Measurements from ENCODE around the gene TTLL6.

TTLL6 gene

DNA sequence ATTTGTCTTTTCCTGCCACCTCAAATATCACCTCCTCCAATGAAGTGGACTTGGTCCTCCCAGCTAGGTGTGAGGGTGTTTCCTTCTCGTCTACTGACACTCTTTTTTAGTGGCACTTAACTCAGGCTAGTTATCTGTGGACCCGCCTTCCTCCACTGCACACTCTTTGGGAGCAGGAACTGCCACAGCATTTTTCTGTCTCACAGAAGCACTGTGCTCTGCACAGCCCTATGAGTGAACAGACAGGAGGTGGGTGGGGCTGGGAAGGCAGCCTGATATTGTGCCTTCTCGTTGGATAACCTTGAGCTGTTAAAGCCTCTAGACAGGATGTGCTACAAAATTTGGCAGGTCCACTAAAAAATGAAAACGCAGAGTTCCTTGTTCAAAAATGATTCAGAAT, 56.6 kb downstream of the TTLL6 start:
- TF ChIP-seq, protein P1, sequence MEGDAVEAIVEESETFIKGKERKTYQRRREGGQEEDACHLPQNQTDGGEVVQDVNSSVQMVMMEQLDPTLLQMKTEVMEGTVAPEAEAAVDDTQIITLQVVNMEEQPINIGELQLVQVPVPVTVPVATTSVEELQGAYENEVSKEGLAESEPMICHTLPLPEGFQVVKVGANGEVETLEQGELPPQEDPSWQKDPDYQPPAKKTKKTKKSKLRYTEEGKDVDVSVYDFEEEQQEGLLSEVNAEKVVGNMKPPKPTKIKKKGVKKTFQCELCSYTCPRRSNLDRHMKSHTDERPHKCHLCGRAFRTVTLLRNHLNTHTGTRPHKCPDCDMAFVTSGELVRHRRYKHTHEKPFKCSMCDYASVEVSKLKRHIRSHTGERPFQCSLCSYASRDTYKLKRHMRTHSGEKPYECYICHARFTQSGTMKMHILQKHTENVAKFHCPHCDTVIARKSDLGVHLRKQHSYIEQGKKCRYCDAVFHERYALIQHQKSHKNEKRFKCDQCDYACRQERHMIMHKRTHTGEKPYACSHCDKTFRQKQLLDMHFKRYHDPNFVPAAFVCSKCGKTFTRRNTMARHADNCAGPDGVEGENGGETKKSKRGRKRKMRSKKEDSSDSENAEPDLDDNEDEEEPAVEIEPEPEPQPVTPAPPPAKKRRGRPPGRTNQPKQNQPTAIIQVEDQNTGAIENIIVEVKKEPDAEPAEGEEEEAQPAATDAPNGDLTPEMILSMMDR (IDR thresholded peaks at IDR 0.05; ENCODE audit: unreplicated experiment in 3 of 3), result no peak
- no peak overlapping the region for H3K27ac Mint-ChIP-seq
- H3K27me3 Mint-ChIP-seq (ENCODE audit: low read depth), result peaks cover 95% of the 10 kb centered on the region
- peaks cover 11% of the 10 kb centered on the region for H3K4me1 Mint-ChIP-seq
- H3K36me3 Mint-ChIP-seq (ENCODE audit: low read depth), result no peaks in the 10 kb centered on the region
- H3K4me3 Mint-ChIP-seq, result no peak overlapping the region
- peaks cover 2% of the 10 kb centered on the region for H3K9me3 Mint-ChIP-seq

DNA sequence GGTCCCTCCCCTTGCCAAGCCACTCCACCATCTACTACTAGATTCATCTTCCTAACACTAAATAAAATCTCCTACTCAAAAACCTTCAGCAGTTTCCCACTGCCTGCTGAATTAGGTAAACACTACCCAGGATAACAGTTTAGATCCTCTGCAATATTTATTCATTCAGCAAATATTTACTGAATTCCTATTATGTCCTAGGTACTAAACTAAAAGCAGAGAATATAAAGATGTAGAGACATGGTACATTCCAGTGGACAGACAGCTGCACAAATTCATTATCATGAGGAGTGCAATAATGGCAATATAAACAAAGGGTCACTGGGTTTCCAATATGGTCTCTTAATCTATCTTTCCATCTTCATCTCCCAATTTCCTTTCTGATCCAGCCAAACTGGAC, 57.7 kb downstream of the TTLL6 start:
- H3K27me3 Mint-ChIP-seq (ENCODE audit: low read depth), result peaks cover 98% of the 10 kb centered on the region
- no peak overlapping the region for H3K27ac Mint-ChIP-seq
- TF ChIP-seq, protein P1 (IDR thresholded peaks at IDR 0.05; ENCODE audit: unreplicated experiment in 3 of 3), result no peak
- H3K4me3 Mint-ChIP-seq, result no peak overlapping the region
- H3K4me1 Mint-ChIP-seq, result peaks cover 11% of the 10 kb centered on the region
- H3K36me3 Mint-ChIP-seq (ENCODE audit: low read depth), result no peaks in the 10 kb centered on the region
- peaks cover 2% of the 10 kb centered on the region for H3K9me3 Mint-ChIP-seq

DNA sequence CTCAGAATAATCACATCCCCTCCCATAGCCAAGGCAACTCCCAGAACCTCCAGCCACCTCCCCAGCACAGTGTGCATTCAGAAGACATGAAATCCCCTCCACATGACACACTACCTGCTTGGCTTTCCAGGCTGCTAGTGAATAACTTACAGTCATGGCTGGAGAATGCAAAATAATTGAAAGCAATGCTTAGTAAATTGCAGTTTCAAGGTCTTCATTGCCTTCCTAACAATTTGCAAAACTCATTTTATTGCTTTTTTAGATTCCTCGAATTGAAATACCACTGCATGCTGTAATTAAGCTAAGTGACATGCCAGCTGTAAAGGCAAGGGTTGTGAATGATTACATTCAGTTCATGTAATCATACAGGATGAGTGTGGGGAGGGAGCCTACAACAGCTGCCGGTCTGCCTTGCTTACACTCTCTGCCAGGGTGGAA, 59.5 kb downstream of the TTLL6 start:
- Mint-ChIP-seq H3K4me3 (no peak overlapping the region), H3K36me3 (ENCODE audit: low read depth) (no peaks in the 10 kb centered on the region), H3K27me3 (ENCODE audit: low read depth) (peaks cover 98% of the 10 kb centered on the region), H3K4me1 (peaks cover 21% of the 10 kb centered on the region), H3K27ac (no peak overlapping the region), H3K9me3 (peaks cover 2% of the 10 kb centered on the region)
- TF ChIP-seq, protein P1 (IDR thresholded peaks at IDR 0.05; ENCODE audit: unreplicated experiment in 3 of 3), result no peak

DNA sequence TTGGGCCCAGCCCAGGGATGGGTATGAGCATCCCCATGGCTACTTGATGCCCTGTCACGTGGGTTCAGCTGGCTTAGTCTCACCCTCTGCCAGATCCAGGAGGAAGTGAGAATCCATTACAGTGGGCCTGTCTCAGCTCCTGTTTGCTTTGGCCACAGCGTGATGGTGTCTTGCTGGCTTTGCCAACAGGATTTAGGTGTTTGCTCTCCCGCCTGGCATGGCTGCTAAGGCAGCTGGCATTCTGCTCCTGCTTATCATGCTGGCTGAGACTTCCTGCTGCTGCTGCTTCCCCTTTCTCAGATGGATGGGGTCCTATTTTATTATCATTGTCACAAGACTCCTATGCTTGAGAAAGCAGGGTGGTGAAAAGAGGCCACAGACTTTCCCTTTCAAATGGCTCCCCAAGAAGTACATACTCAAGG, 60.2 kb downstream of the TTLL6 start:
- TF ChIP-seq, protein P1 (IDR thresholded peaks at IDR 0.05; ENCODE audit: unreplicated experiment in 3 of 3), result no peak
- peaks cover 2% of the 10 kb centered on the region for H3K9me3 Mint-ChIP-seq
- no peak overlapping the region for H3K27ac Mint-ChIP-seq
- no peak overlapping the region for H3K4me3 Mint-ChIP-seq
- H3K4me1 Mint-ChIP-seq, result peaks cover 21% of the 10 kb centered on the region
- peaks cover 98% of the 10 kb centered on the region for H3K27me3 Mint-ChIP-seq (ENCODE audit: low read depth)
- no peaks in the 10 kb centered on the region for H3K36me3 Mint-ChIP-seq (ENCODE audit: low read depth)

DNA sequence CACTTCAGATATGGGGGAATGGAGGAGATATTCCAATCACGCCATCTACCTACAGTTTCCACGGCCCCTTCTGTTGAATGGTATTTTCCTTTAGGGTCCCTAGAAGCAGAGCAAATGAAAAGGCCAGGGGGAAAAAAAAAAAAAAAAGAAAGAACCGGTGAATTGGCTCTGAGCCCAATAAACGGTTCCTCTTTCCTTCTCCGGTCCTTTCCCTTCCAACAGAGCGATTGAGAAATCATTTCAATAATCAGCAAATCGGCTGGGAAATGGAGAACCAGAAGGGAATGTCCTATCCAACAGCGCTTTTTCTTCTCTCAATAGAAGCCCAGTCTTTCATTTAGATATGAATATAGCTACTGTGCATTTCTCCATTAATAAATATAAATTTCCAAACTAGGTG, 61.7 kb downstream of the TTLL6 start:
- no peak overlapping the region for H3K27ac Mint-ChIP-seq
- H3K9me3 Mint-ChIP-seq, result peaks cover 1% of the 10 kb centered on the region
- peak overlapping the region in 2 of 3 experiments; percentile 35 to 48 for H3K4me3 Mint-ChIP-seq
- TF ChIP-seq, protein P1 (IDR thresholded peaks at IDR 0.05; ENCODE audit: unreplicated experiment in 3 of 3), result no peak
- no peaks in the 10 kb centered on the region for H3K36me3 Mint-ChIP-seq (ENCODE audit: low read depth)
- peaks cover 27% of the 10 kb centered on the region for H3K4me1 Mint-ChIP-seq
- peaks cover 100% of the 10 kb centered on the region for H3K27me3 Mint-ChIP-seq (ENCODE audit: low read depth)

DNA sequence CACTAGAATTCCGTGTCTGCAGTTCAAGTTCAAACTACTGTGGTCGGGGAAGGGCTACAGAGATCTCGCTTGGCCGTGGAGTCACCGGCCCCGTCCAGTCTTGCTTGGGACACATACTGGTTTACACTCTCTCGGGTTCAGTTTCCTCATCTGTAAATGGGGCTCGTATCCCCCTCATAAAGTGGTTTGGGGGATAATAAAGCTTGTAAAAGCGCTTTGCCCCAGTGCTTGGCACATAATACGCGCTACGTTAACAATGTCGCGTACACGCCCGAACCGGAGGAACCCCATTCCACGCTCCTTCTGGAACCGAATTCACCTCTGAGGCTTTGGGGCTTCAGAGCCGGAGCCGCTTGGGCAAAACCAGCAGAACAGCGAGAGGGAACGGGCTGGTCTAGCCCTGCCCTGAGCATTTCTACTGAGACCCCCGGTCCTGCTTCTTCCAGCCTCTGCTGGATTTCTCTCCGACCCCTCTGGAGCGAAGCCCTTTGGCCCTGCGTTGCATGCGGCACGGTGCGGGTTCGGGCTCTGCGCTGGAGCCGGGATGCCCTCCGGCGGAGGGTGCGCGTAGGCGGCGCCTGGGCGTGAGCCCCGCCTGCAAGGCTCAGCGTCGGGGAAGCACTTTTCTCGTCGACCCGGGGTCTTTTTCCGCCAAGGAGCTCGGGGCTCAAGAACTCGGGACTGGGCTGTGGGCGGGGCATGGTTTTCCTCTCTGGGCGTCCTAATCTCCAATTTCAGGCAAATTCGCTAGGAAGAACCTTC, 62.3 kb downstream of the TTLL6 start:
- Mint-ChIP-seq H3K9me3 (no peaks in the 10 kb centered on the region), H3K4me3 (peak overlapping the region in 2 of 3 experiments; percentile 35 to 48), H3K27me3 (ENCODE audit: low read depth) (peaks cover 100% of the 10 kb centered on the region), H3K4me1 (peaks cover 27% of the 10 kb centered on the region), H3K27ac (no peak overlapping the region), H3K36me3 (ENCODE audit: low read depth) (no peaks in the 10 kb centered on the region)
- TF ChIP-seq, protein P1 (IDR thresholded peaks at IDR 0.05; ENCODE audit: unreplicated experiment in 3 of 3), result no peak

All from nephron (organoid).